GM18499 (cell line): ENCODE data around the gene TMEM131.

Source experiments
- ATAC-seq: cut with Tn5 transposase; IDR thresholded peaks from one replicate; pipeline ENCODE4 v1.9.1; 2021; ENCODE audit warnings: moderate number of reproducible peaks; ENCODE audit not compliant: insufficient read depth, unreplicated experiment

Gene TMEM131

DNA sequence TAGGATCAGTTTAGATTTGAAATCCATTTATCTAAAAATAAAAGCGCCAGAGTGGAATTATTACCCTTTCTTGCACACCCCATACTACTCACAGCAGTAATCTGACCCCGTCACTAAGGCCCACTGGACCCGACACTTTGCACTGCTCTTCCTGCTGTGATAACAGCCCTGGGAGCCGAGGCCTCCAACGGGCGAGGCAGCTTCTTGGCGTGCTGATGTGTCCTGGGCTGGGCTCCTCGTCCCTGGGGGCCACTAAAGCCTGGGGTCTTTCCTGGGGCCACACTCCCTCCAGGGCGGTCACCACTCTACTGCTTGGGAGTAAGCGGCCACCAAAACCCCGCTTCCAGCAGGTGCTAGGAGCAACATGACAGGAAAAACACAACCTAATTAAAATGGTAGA, 220.7 kb downstream of the TMEM131 start:
- ATAC-seq, result no peak

- no peak for ATAC-seq
Observed at GRCh38 chr2:97774425-97774824, 221.3 kb downstream of the TMEM131 start.

- no peak for ATAC-seq
Observed at GRCh38 chr2:97770445-97770844, 225.3 kb downstream of the TMEM131 start.

DNA sequence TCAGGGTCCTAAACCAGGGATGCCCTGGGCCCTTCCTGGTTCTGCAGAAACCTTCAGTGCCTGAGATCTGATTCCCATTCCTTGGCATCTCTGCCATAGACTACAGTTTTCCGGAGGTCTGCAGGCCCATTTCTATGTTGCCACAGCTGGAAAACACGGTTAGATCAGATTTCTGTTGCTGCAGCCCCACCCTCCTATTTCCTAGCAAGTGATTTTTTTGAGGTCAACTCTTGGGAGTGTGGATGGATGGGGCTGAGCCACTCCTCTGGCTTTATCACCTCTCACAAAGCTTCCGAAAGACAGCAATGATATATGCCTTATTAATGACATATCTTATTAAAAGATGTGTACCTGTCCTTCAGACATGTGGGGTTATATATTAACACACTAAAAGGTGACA, 226.0 kb downstream of the TMEM131 start:
- no peak for ATAC-seq

DNA sequence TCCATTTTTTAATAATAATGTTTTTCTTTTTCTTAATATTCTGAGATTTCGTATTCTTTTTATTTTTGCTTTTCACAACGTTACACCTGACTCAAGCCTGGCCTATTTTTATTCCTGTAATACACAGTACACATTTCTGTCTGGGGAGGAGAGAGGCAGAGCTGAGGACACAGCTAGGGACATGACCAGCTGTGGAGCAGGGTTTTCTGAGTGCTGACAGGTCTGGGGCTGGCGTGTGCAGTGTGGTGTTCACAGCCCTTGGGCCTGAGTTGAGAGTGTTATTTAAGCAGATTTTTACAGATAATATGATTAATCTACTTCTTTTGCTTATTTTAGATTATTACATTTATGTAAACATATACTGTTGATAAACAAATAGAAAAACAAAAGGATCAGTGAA, 226.4 kb downstream of the TMEM131 start:
- ATAC-seq, result no peak

DNA sequence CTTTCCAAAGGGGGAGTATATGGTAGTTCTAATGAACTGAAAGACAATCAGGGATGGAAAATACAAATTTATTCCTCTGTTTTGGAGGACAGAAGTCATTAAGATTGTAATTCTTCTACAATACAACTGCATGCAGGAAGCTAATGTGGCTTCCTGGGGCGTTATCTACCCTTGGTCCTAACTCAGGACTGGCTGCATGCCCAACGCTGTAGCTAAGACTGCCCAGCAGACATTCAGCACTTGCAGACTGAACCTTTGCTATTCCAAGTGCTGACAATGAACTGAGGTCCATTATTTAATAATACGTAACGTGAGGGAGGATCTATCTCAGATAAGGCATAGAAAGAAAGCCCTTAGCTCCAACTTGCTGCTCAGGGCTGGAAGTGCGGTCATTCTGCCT, 229.2 kb downstream of the TMEM131 start:
- no peak for ATAC-seq

GRCh38 chr2:97765933-97766332, 229.8 kb downstream of the TMEM131 start:
- no peak for ATAC-seq

- ATAC-seq, result no peak
Observed at GRCh38 chr2:97764559-97765263, 231.0 kb downstream of the TMEM131 start.

DNA sequence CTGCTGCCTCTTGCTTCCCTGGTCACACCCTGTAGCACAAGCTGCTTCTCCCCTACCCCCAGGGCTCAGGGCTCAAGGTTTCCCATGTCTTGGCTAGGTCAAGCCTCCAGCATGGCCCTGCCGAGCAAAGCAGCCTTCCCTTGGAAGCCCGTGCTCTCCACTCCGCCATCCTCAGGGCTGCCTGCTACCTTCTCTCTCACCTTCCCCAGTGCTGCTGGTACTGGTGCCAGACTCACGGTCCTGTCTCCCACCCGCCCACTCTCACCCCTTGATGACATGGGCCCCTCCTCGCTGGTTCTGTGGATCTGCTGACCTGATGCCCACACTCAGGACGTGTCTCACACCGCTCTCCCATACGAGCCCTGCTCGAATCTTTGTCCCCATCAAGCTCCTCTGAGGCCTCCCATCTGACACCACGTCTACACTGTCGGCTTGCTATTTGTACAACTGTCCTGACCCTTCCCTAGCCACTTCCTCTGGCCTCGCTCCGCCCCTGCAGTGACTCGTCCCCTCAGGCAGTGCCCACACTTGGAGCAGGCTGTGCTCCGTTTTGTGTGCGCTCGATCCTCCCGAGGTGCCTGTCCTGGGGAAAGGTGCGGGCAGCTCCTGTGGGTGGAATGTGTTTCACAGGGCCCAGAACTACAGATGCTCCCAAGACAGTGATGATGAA, 232.4 kb downstream of the TMEM131 start:
- ATAC-seq, result no peak

GRCh38 chr2:97761192-97761591, 234.6 kb downstream of the TMEM131 start:
- no peak for ATAC-seq

GRCh38 chr2:97760480-97761049, 235.2 kb downstream of the TMEM131 start:
- no peak for ATAC-seq

- no peak for ATAC-seq
Observed at GRCh38 chr2:97759727-97760407, 235.9 kb downstream of the TMEM131 start.

GRCh38 chr2:97758131-97758705, 237.5 kb downstream of the TMEM131 start:
- ATAC-seq, result no peak

DNA sequence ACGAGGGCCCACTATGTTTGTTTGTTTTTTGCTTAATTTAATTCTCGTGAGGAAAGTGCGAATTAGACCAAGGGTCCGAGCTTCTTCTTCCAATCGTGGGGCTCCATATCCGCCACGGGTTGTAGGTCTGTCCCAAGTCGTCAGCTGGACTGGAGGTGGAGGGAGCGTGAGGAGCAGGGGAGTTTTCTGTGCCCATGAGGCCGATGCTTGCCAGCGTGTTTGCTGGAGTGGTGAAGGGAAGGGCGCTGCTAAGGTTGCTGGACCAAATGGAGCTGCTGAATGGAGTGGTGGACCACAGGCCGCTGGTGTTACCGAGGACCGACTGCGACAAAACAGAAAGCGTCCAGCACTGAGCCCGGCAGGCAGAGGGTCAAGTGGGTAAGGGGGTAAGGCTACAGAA, 238.7 kb downstream of the TMEM131 start:
- no peak for ATAC-seq

GRCh38 chr2:97755491-97755890, 240.3 kb downstream of the TMEM131 start:
- no peak for ATAC-seq

DNA sequence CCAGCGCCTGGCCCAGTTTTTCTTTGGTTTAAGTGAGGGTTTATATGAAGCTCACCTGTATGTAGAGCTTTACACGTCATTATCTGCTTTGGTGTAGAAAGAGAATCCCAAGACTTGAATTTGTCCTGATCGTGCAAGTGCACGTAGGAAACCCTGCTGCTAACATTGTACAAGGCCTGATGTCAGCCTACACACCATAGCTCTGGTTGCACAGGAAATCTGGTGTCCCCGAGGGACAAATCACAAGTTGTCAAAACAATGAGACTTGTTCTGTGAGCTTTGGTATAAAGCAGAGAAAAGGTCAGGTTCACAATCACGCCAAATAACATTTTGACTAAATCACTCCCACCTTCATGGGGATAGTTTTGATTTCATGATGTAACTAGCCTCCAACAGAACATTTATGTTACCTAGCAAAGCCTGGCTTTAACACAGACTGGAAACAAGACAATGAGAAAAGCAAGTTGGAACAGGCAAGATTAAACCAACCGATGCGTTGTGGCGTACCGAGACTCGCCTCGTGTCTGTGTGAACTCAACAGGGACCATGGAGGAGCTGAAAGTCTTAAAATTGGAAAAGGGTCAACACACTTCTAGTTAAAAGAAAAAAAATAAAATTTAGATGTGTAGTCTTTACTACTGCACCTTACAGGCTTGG, 240.9 kb downstream of the TMEM131 start:
- ATAC-seq, result no peak

- no peak for ATAC-seq
Observed at GRCh38 chr2:97752342-97753334, 243.1 kb downstream of the TMEM131 start.

DNA sequence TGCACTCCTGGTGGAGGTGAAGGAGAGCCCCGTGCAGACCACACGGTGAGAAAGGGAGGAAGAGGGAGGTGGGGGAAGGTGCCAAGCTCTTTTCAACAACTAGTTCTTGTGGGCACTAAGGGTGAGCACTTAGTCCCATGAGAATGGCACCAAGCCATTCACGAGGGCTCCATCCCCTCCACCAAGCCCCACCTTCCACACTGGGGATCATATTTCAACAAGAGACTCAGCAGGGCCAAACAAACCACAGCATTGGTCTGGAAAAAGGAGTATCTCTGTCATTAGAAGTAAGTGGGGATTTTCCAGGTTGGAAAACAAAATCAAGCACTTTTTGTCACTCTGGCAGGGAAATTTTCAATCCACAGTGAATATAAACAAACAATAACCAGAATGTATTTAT, 244.0 kb downstream of the TMEM131 start:
- ATAC-seq, result no peak

DNA sequence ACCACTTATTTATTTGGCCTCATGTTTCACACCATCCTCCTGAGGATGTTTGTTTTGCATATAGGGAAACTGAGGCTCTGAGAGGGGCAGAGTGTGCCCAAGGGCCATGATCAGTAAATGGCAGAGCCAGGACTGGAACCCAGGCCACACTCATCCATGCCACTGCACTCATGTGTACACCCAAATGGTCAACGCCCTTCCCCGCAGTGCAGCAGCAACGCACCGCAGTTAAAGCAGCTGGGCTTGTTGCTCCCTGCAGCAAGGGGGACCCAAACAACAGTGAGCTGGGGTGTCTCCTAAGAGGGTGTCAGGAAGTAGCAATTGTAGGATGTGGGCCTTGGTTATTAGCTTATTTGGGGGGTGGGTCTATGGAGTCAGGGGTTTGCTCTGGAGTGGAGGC, 245.7 kb downstream of the TMEM131 start:
- no peak for ATAC-seq
